GM11168 (cell line): ENCODE data around the gene FAP.

Experiments used
- in situ Hi-C: fragments of 300-500 bp; cut with MboI; formaldehyde crosslinking; loops from one replicate; pipeline ENCODE4 v1.12.0; 2022; ENCODE audit warnings: low sequenced_read_pairs; ENCODE audit not compliant: unreplicated experiment

Gene FAP

DNA sequence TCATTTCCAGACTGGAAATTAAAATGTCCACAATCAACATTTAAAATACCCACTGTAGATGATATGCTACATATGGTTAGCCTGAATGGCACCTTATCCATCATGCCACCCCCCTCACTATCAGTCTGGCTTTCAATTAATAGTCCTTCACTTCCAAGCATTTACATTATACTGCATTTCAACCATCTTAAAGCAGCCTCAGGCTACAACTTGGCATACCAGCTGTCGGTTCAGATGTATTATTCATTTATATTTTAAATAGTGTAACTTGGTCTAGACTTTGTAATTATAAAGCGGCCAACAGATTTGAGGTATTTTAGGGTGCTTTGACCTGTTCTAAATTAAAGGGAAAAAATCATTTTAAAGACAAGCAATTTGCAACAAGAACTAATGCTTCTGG, 93.8 kb downstream of the FAP start:
- in situ Hi-C loops = loop anchor here (25.0 kb wide), 1 partner anchor 562 kb away; no protein-coding TSS in a partner anchor

DNA sequence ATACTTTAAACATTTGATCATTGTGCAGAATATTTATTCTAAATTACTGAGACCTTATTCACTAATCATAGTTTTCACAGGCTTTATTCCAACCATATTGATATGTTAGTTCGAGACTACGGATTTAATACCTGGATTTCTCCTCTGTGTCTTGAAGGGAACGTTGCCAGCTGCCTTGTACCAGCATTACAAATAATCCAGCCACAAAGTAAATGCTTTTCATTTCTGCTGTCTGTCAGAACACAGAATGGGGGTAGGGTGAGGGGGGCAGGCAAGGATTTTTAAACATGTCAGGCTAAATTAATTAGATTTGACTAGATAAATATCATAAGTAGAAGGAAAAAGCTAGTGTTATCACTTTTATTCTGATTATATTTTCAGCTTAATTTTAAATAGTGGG, 94.3 kb downstream of the FAP start:
- in situ Hi-C loops = loop anchor here (25.0 kb wide), 1 partner anchor 562 kb away; no protein-coding TSS in a partner anchor

DNA sequence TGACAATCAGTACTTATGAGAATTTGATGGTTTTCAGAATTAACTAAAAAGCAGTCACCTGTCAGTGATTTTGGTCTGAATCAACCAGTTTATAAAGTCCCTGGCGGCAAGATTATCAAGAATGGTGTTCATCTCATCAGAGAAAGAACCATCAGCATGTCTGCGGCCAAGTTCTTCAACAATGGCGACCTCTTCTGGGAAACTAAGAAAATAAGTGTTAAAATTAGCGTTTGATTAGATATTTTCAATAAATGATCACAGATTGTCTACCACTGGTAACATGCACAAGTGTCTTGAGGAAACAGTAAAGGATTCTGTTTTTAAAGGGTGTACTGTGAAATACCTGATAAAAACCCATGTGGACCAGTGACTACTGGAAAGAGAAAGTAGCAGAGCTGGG, 99.3 kb downstream of the FAP start:
- in situ Hi-C loops = loop anchor here (25.0 kb wide), 1 partner anchor 557 kb away; no protein-coding TSS in a partner anchor

DNA sequence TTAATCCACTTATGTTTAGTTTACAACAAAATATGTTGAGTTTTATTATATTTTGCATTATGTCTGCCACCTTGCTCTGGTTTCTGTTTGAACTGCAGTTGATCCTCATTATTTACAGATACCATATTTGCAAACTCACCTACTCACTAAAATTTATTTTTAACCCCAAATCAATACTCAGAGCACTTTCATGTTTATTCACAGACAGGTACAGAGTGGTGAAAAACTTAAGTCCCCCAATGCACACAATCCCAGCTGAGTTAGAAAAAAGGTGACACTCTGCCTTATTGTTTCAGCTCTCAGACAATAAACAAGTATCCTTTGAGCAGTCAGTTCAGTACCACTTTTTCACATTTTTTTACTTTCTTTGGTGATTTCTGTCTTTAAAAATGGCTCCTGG, 104.9 kb downstream of the FAP start:
- in situ Hi-C loops = loop anchor here (25.0 kb wide), 1 partner anchor 551 kb away; no protein-coding TSS in a partner anchor

DNA sequence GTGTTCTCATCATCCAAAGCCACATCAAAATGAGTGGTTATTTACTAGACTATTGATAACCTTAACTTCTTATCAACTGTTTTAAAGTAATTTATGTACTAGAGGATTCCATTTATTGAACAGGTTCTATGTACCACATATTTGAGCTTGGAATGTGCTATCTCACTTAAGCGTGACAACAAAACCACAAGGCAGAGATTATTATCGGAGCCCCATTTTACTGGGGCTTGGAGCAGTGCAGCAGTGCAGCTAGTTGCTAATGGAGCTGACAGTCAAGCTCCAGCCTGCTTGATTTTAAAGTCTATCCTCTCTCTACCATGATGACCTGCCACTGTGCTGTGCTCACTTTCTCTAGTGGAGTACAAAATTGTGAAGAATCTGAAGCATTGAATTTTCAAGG, 115.8 kb downstream of the FAP start:
- in situ Hi-C loops = loop anchor here (5.0 to 25.0 kb wide), 2 partner anchors 120 to 540 kb away; no protein-coding TSS in a partner anchor

DNA sequence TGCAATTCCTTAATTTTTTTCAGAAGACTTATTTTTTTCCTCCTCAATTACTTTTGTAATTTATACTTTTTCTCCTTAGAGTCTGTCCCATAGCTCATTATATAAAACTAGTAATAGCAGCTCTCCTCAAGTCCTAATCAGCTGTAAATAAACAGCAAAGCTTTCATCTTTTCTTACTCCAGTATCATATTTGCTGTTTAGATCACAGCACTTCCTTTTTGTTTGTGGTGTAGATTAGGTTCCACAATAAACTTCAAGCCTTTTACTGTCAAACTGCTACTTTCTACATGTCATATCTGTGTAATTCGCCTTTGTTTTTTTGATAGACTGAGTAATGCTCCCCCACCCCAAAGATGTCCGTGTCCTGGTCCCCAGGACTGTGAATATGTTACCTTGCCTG, 116.7 kb downstream of the FAP start:
- in situ Hi-C loops = loop anchor here (5.0 to 25.0 kb wide), 2 partner anchors 119 to 539 kb away; no protein-coding TSS in a partner anchor

DNA sequence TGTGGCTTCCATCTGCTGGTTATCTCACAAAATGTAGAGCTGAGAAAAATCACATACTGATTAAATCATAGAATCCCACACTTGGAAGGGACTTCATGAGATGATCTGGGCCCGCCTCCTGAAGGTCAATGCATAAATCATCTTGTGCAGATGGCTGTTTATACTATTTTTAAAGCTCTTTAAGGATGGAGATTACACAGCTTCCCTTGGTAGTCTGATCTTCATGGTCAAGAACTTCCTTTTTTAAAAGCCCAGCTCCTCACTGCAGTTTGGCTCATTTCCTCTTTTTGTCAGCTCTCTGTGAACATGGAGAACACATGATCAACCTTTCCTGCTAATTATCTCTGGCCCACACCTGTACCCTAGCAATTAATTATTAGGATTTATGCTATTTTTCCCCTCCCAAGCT, 117.1 kb downstream of the FAP start:
- in situ Hi-C loops = loop anchor here (5.0 to 25.0 kb wide), 2 partner anchors 119 to 539 kb away; no protein-coding TSS in a partner anchor

DNA sequence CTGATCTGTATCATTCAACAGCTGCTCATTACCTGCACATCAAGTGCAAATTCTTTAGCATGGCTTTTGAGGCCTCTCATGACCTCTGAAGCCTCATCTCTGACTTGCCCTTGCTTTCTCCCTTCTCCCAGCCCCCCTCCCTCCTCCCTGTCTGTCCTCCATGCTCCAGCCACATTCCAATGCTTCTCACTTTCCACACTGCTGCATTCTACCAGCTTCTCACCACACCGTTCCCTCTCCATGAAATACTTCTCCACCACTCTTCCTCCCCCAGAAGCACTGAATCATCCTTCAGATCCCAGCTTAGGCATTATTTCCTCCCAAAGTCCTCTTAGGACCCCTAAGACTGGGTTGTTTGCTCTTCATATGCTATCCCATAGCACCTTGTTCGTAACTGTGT, 118.1 kb downstream of the FAP start:
- in situ Hi-C loops = loop anchor here (5.0 to 25.0 kb wide), 2 partner anchors 118 to 538 kb away; no protein-coding TSS in a partner anchor

DNA sequence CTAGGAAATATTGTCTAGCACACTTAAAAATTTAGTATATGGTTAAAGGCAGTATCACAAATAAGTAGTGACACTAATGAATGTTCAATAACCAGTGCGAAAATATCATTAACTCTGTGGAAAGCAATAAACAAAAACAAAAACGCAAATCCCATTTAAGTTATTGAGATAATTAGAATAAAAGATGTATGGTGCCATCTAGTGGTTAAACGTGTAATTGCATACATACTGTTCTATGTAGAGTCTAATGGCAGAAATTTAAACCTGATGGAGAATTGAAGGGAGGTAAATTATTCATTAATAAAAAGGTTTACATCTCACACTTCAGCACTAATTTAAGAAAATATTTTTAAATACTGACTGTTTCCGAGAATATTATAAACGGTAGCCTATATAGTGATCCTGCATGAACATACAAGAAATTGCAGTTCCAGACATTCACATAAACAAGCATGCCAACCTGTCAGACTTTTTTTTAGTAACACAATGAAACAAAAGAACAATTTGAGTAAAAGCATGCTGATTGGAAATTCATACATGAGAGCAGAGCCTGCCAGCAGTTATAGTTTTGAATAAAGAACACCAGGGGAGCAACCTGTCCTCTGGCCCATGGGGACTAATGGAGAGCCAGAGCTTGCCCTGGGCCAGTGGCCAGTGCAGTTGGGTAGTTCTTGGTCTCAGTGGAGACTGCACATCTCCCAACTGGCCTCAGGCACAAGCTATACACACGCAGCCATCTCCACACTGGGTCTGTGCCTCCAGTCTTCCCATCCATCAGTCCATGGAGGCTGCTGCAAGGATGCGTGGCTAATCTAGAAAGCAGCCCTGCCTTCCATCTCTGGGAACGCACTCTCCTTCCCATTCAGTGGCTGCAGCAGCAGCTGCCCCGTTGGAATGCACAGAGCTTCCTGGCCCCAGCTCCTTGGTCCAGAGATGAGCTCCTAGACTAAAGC, 119.2 kb downstream of the FAP start:
- in situ Hi-C loops = no loop called here
